ENCODE results near the gene UCK2.
"Not testable (repeated sequence)": the region's sequence is repeated elsewhere in the genome, so short reads cannot be mapped to it uniquely, and the experiment has no call there.

- TF ChIP-seq GABPA (IDR thresholded peaks at IDR 0.05; ENCODE audit: borderline replicate concordance, insufficient read depth, low read length); MAX (IDR thresholded peaks at IDR 0.05); EZH2 (IDR thresholded peaks at IDR 0.05; ENCODE audit: low read depth, low read length, severe bottlenecking); CTCF (IDR thresholded peaks at IDR 0.05; ENCODE audit: control extremely low read depth in 1 of 3, insufficient read depth in 1 of 3, low read depth in 1 of 3, low read length in 3 of 3); POLR2AphosphoS5 (IDR thresholded peaks at IDR 0.05; ENCODE audit: low read depth, low read length); SRF (IDR thresholded peaks at IDR 0.05; ENCODE audit: low read depth, low read length); SP1 (IDR thresholded peaks at IDR 0.05; ENCODE audit: low read depth, low read length): not testable (repeated sequence)
These were observed 22.9 kb upstream of the UCK2 start for GRCh38 chr1:165804513-165804912.

All from H1 (cell line).